HEK293T (cell line): ENCODE results near the gene DNAH3.
"Not testable (repeated sequence)": the region's sequence is repeated elsewhere in the genome, so short reads cannot be mapped to it uniquely, and the experiment has no call there.

Experiments
- CTCF ChIA-PET: fragments of 350-600 bp; formaldehyde crosslinking; extraction: SDS; loops from one replicate; lab custom pipeline; 2021; ENCODE audit warnings: antibody characterized with exemption, inconsistent platforms; lab: Yijun Ruan, JAX
- POLR2A ChIA-PET: fragments of 350-600 bp; formaldehyde crosslinking; extraction: SDS; loops from one replicate; lab custom pipeline; 2020; ENCODE audit warnings: antibody characterized with exemption, inconsistent platforms; lab: Yijun Ruan, JAX
- DNase-seq: peaks from one replicate; pipeline ENCODE4 v3.0.0; 2012; ENCODE audit warnings: mixed read lengths; ENCODE audit errors: extremely low spot score
- ARNT ChIP-seq: fragments of 450-650 bp; IDR thresholded peaks from 2 replicates; pipeline ENCODE4 v1.6.1; 2017; ENCODE audit warnings: mild to moderate bottlenecking
- BHLHE40 ChIP-seq: fragments of 450-650 bp; IDR thresholded peaks from 2 replicates; pipeline ENCODE4 v1.6.1; 2016; ENCODE audit warnings: mild to moderate bottlenecking, moderate library complexity, borderline replicate concordance
- CTBP1 ChIP-seq: fragments of 450-650 bp; IDR thresholded peaks from 2 replicates; pipeline ENCODE4 v1.6.1; 2016; ENCODE audit warnings: borderline replicate concordance
- ELF4 ChIP-seq: fragments of 450-650 bp; IDR thresholded peaks from 2 replicates; pipeline ENCODE4 v1.6.1; 2017; ENCODE audit warnings: antibody characterized with exemption
- FOXA1 ChIP-seq: fragments of 450-650 bp; IDR thresholded peaks from 2 replicates; pipeline ENCODE4 v1.6.1; 2016; ENCODE audit warnings: mild to moderate bottlenecking
- FOXK2 ChIP-seq: fragments of 450-650 bp; IDR thresholded peaks from 2 replicates; pipeline ENCODE4 v1.6.1; 2016; ENCODE audit warnings: mild to moderate bottlenecking
- FOXM1 ChIP-seq: fragments of 450-650 bp; IDR thresholded peaks from 2 replicates; pipeline ENCODE4 v1.6.1; 2017; ENCODE audit warnings: mild to moderate bottlenecking, borderline replicate concordance
- HDGF ChIP-seq: fragments of 450-650 bp; IDR thresholded peaks from 2 replicates; pipeline ENCODE4 v1.6.1; 2017; ENCODE audit warnings: antibody characterized with exemption, borderline replicate concordance
- L3MBTL2 ChIP-seq: fragments of 450-650 bp; conservative IDR thresholded peaks from 2 replicates; pipeline ENCODE4 v1.6.1; 2016; ENCODE audit warnings: mild to moderate bottlenecking
- LEF1 ChIP-seq: fragments of 450-650 bp; IDR thresholded peaks from 2 replicates; pipeline ENCODE4 v1.6.1; 2017; ENCODE audit warnings: mild to moderate bottlenecking, borderline replicate concordance
- NFRKB ChIP-seq: fragments of 450-650 bp; IDR thresholded peaks from 2 replicates; pipeline ENCODE4 v1.6.1; 2016; ENCODE audit warnings: mild to moderate bottlenecking, moderate library complexity
- PKNOX1 ChIP-seq: fragments of 450-650 bp; IDR thresholded peaks from 2 replicates; pipeline ENCODE4 v1.6.1; 2016
- SP1 ChIP-seq: fragments of 450-650 bp; IDR thresholded peaks from 2 replicates; pipeline ENCODE4 v1.6.1; 2017
- SUZ12 ChIP-seq: fragments of 450-650 bp; IDR thresholded peaks from 2 replicates; pipeline ENCODE4 v1.6.1; 2016; ENCODE audit warnings: mild to moderate bottlenecking
- TARDBP ChIP-seq: fragments of 450-650 bp; IDR thresholded peaks from 2 replicates; pipeline ENCODE4 v1.6.1; 2016
- ZNF384 ChIP-seq: fragments of 450-650 bp; IDR thresholded peaks from 2 replicates; pipeline ENCODE4 v1.6.1; 2016

The DNAH3 gene

GRCh38 chr16:20987049-20987448 is 163.6 kb downstream of the DNAH3 start:
- no peak for DNase-seq
- no peak for TF ChIP-seq PKNOX1
- no peak for TF ChIP-seq HDGF
- no peak for TF ChIP-seq FOXA1
- TF ChIP-seq SP1 = no peak
- no peak for TF ChIP-seq ZNF384
- TF ChIP-seq FOXK2 = no peak
- TF ChIP-seq NFRKB = no peak
- no peak for TF ChIP-seq LEF1
- no peak for TF ChIP-seq BHLHE40
- TF ChIP-seq ELF4 = no peak
- TF ChIP-seq L3MBTL2 = no peak
- TF ChIP-seq ARNT = no peak
- no peak for TF ChIP-seq CTBP1
- TF ChIP-seq SUZ12 = no peak
- no peak for TF ChIP-seq FOXM1
- TF ChIP-seq TARDBP = no peak
- CTCF ChIA-PET = no interaction called here

GRCh38 chr16:20984019-20984418 is 166.6 kb downstream of the DNAH3 start:
- POLR2A ChIA-PET = no interaction called here
- CTCF ChIA-PET = no interaction called here
- DNase-seq = no peak
- TF ChIP-seq ELF4 = no peak
- no peak for TF ChIP-seq TARDBP
- no peak for TF ChIP-seq HDGF
- TF ChIP-seq L3MBTL2 = no peak
- no peak for TF ChIP-seq LEF1
- TF ChIP-seq BHLHE40 = no peak
- TF ChIP-seq CTBP1 = no peak
- no peak for TF ChIP-seq ZNF384
- TF ChIP-seq FOXA1 = no peak
- no peak for TF ChIP-seq PKNOX1
- TF ChIP-seq FOXK2 = no peak
- TF ChIP-seq FOXM1 = no peak

More at GRCh38 chr16:20987049-20987448, 163.6 kb downstream of the DNAH3 start:
- POLR2A ChIA-PET = no interaction called here

GRCh38 chr16:20976576-20976975 is 174.1 kb downstream of the DNAH3 start:
- ChIA-PET CTCF (no interaction called here), POLR2A (no interaction called here)
- no peak for DNase-seq
- TF ChIP-seq L3MBTL2 (no peak), SP1 (no peak), ZNF384 (no peak), CTBP1 (no peak), ARNT (no peak), PKNOX1 (no peak), SUZ12 (no peak), FOXM1 (no peak), FOXK2 (no peak), FOXA1 (no peak)

GRCh38 chr16:20973201-20973600 is 177.4 kb downstream of the DNAH3 start:
- POLR2A ChIA-PET = not testable (repeated sequence)
- CTCF ChIA-PET = interaction anchor here (0.6 kb wide), 1 partner anchor 45 kb away, joined by 5 read pairs; no protein-coding TSS in a partner anchor

GRCh38 chr16:20971401-20971800 is 179.2 kb downstream of the DNAH3 start:
- POLR2A ChIA-PET = no interaction called here
- no peak for TF ChIP-seq FOXM1
- TF ChIP-seq NFRKB = no peak
- TF ChIP-seq SUZ12 = no peak
- TF ChIP-seq ELF4 = no peak
- CTCF ChIA-PET = no interaction called here
- DNase-seq = no peak

More at GRCh38 chr16:20973201-20973600, 177.4 kb downstream of the DNAH3 start:
- DNase-seq = not testable (repeated sequence)

GRCh38 chr16:20969386-20969785 is 181.3 kb downstream of the DNAH3 start:
- CTCF ChIA-PET = no interaction called here
- no peak for DNase-seq
- no peak for TF ChIP-seq HDGF
- POLR2A ChIA-PET = no interaction called here

GRCh38 chr16:20968765-20969164 is 181.9 kb downstream of the DNAH3 start:
- TF ChIP-seq TARDBP = no peak
- no peak for TF ChIP-seq NFRKB
- no peak for TF ChIP-seq ARNT
- TF ChIP-seq BHLHE40 = no peak
- TF ChIP-seq ELF4 = no peak
- TF ChIP-seq LEF1 = no peak
- TF ChIP-seq FOXA1 = no peak
- TF ChIP-seq FOXK2 = no peak
- CTCF ChIA-PET = no interaction called here
- no peak for DNase-seq
- POLR2A ChIA-PET = no interaction called here
